Measurements from ENCODE around the gene IL1RAPL1.
"Not testable (repeated sequence)": the region's sequence is repeated elsewhere in the genome, so short reads cannot be mapped to it uniquely, and the experiment has no call there.

IL1RAPL1 gene

GRCh38 chrX:28628120-28628519 is 40.9 kb downstream of the IL1RAPL1 start:
- DNase-seq (ENCODE audit: low read depth), result no peak

GRCh38 chrX:28638775-28639174 is 51.5 kb downstream of the IL1RAPL1 start:
- no peak for DNase-seq (ENCODE audit: low read depth)

- no peak for DNase-seq (ENCODE audit: low read depth)
These were observed 52.2 kb downstream of the IL1RAPL1 start for GRCh38 chrX:28639451-28639850.

GRCh38 chrX:28649541-28649940 is 62.3 kb downstream of the IL1RAPL1 start:
- no peak for DNase-seq (ENCODE audit: low read depth)

GRCh38 chrX:28651186-28651585 is 63.9 kb downstream of the IL1RAPL1 start:
- no peak for DNase-seq (ENCODE audit: low read depth)

- DNase-seq (ENCODE audit: low read depth), result no peak
These were observed 72.0 kb downstream of the IL1RAPL1 start for GRCh38 chrX:28659269-28659668.

GRCh38 chrX:28665778-28666177 is 78.5 kb downstream of the IL1RAPL1 start:
- no peak for DNase-seq (ENCODE audit: low read depth)

- DNase-seq (ENCODE audit: low read depth), result no peak
These were observed 81.1 kb downstream of the IL1RAPL1 start for GRCh38 chrX:28668303-28668702.

GRCh38 chrX:28668957-28669356 is 81.7 kb downstream of the IL1RAPL1 start:
- no peak for DNase-seq (ENCODE audit: low read depth)

GRCh38 chrX:28670074-28670473 is 82.8 kb downstream of the IL1RAPL1 start:
- DNase-seq (ENCODE audit: low read depth), result no peak

GRCh38 chrX:28675173-28675572 is 87.9 kb downstream of the IL1RAPL1 start:
- no peak for DNase-seq (ENCODE audit: low read depth)

GRCh38 chrX:28693101-28693500 is 105.9 kb downstream of the IL1RAPL1 start:
- DNase-seq (ENCODE audit: low read depth), result no peak

GRCh38 chrX:28697732-28698131 is 110.5 kb downstream of the IL1RAPL1 start:
- no peak for DNase-seq (ENCODE audit: low read depth)

- DNase-seq (ENCODE audit: low read depth), result no peak
These were observed 114.0 kb downstream of the IL1RAPL1 start for GRCh38 chrX:28701222-28701621.

- no peak for DNase-seq (ENCODE audit: low read depth)
These were observed 119.7 kb downstream of the IL1RAPL1 start for GRCh38 chrX:28706964-28707363.

- DNase-seq (ENCODE audit: low read depth), result no peak
These were observed 122.2 kb downstream of the IL1RAPL1 start for GRCh38 chrX:28709421-28709820.

- no peak for DNase-seq (ENCODE audit: low read depth)
These were observed 130.6 kb downstream of the IL1RAPL1 start for GRCh38 chrX:28717864-28718263.

GRCh38 chrX:28718450-28718849 is 131.2 kb downstream of the IL1RAPL1 start:
- DNase-seq (ENCODE audit: low read depth), result no peak

GRCh38 chrX:28719620-28720019 is 132.4 kb downstream of the IL1RAPL1 start:
- no peak for DNase-seq (ENCODE audit: low read depth)

- DNase-seq (ENCODE audit: low read depth), result no peak
These were observed 165.1 kb downstream of the IL1RAPL1 start for GRCh38 chrX:28752330-28752729.

GRCh38 chrX:28756175-28756574 is 168.9 kb downstream of the IL1RAPL1 start:
- DNase-seq (ENCODE audit: low read depth), result no peak

GRCh38 chrX:28756647-28757046 is 169.4 kb downstream of the IL1RAPL1 start:
- DNase-seq (ENCODE audit: low read depth), result no peak

- no peak for DNase-seq (ENCODE audit: low read depth)
These were observed 170.0 kb downstream of the IL1RAPL1 start for GRCh38 chrX:28757290-28757689.

- not testable (repeated sequence) for DNase-seq (ENCODE audit: low read depth)
These were observed 179.3 kb downstream of the IL1RAPL1 start for GRCh38 chrX:28766561-28766960.

- DNase-seq (ENCODE audit: low read depth), result no peak
These were observed 186.6 kb downstream of the IL1RAPL1 start for GRCh38 chrX:28773807-28774206.
